ENCODE measurements around the gene TMEM165. TPM values are rescaled to one million over a fixed set of nuclear protein-coding genes. Genes with fewer than 3 reads are reported as not detected.
A peak's percentile ranks its signal among the peaks of the same experiment; 100 is the strongest.

TMEM165 gene
- total and polyA plus RNA-seq, 2 of the 4 experiments (the other 2 are of a cell fraction), result 49.6 to 83.0 TPM

DNA sequence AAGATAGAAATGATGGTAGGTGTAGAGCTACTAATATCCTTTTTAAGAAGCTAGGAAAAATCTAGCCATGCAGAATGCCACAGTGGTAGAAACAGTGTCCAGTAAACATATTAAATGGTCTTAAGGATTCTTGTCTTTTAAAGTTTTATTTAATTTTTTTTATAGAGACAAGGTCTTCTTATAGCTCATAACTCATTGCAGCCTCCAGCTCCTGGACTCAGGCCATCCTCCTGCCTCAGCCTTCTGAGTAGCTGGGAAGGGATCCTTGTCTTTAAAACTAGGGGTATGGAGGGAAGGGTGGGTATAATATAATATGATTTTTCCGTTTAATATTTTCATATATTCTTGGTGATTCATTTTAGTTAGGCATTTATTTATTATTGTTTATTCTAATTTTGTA is 3.8 kb downstream of the TMEM165 start:
- Histone ChIP-seq H3K36me3 (ENCODE audit: control insufficient read depth, insufficient read depth, low read length) (peaks cover 12% of the 10 kb centered on the region), H3K4me3 (ENCODE audit: insufficient read depth, low read depth, low read length) (no peak overlapping the region), H3K23ac (ENCODE audit: low read depth, low read length) (no peak overlapping the region), H2BK5ac (ENCODE audit: low read depth, low read length, poor library complexity, severe bottlenecking) (no peak overlapping the region), H2BK120ac (ENCODE audit: low read depth, low read length) (no peak overlapping the region), H3K27me3 (ENCODE audit: control insufficient read depth, insufficient read depth, low read length) (no peaks in the 10 kb centered on the region), H2AK9ac (replicated peaks; ENCODE audit: low read depth, low read length, poor library complexity) (no peak overlapping the region), H3K14ac (replicated peaks; ENCODE audit: low read depth, low read length) (no peak overlapping the region), H3K4ac (ENCODE audit: low read depth, low read length) (no peak overlapping the region), H4K8ac (ENCODE audit: low read depth in 2 of 2, low read length in 2 of 2) (no peak overlapping the region), H4K20me1 (ENCODE audit: insufficient read depth, low read length) (peaks cover 68% of the 10 kb centered on the region), H3K9me1 (ENCODE audit: insufficient read depth, low read length) (peaks cover 3% of the 10 kb centered on the region; the same call in 1 of the 2 replicates), H4K5ac (ENCODE audit: low read depth, low read length) (no peak overlapping the region), H4K91ac (ENCODE audit: insufficient read depth, low read depth, low read length) (no peak overlapping the region), H3K9me3 (ENCODE audit: control insufficient read depth, insufficient read depth, low read length) (no peaks in the 10 kb centered on the region), H2BK20ac (ENCODE audit: low read depth, low read length) (no peak overlapping the region), H2AFZ (replicated peaks; ENCODE audit: low read length, poor library complexity) (no peak overlapping the region), H3K18ac (ENCODE audit: low read depth, low read length) (no peak overlapping the region), H2AK5ac (ENCODE audit: low read depth, low read length) (no peak overlapping the region), H3K4me1 (ENCODE audit: control insufficient read depth, insufficient read depth, low read length) (peaks cover 2% of the 10 kb centered on the region), H3K9ac (ENCODE audit: low read depth, low read length) (no peak overlapping the region), H3K27ac (ENCODE audit: insufficient read depth, low read length) (no peak overlapping the region), H3K56ac (ENCODE audit: extremely low read depth, insufficient read depth, low read length) (no peak overlapping the region), H2BK15ac (ENCODE audit: low read depth, low read length) (no peak overlapping the region), H3K79me1 (ENCODE audit: low read depth in 1 of 2, low read length in 2 of 2) (peaks cover 2 to 18% of the 10 kb centered on the region in 2 experiments; a peak in 2 of 4 replicates), H3K4me2 (ENCODE audit: low read depth, low read length) (peak overlapping the region; percentile 44; the same call in 1 of the 2 replicates)
- in situ Hi-C loops (cut with MboI; ENCODE audit: low sequenced_read_pairs), result no loop called here
- TF ChIP-seq BHLHE40 (IDR thresholded peaks at IDR 0.05; ENCODE audit: low read depth, low read length), result no peak
- TF ChIP-seq CEBPB (IDR thresholded peaks at IDR 0.05; ENCODE audit: low read depth, low read length), result no peak
- TF ChIP-seq CHD1 (IDR thresholded peaks at IDR 0.05; ENCODE audit: low read depth, low read length), result no peak
- TF ChIP-seq, protein P1, sequence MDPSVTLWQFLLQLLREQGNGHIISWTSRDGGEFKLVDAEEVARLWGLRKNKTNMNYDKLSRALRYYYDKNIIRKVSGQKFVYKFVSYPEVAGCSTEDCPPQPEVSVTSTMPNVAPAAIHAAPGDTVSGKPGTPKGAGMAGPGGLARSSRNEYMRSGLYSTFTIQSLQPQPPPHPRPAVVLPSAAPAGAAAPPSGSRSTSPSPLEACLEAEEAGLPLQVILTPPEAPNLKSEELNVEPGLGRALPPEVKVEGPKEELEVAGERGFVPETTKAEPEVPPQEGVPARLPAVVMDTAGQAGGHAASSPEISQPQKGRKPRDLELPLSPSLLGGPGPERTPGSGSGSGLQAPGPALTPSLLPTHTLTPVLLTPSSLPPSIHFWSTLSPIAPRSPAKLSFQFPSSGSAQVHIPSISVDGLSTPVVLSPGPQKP (IDR thresholded peaks at IDR 0.05; ENCODE audit: borderline replicate concordance, low read depth, low read length), result no peak
- no peak for TF ChIP-seq MAFK (IDR thresholded peaks at IDR 0.05; ENCODE audit: low read depth, low read length)
- no peak for TF ChIP-seq MAZ (IDR thresholded peaks at IDR 0.05; ENCODE audit: borderline replicate concordance, low read depth, low read length)
- TF ChIP-seq SMC3 (IDR thresholded peaks at IDR 0.05; ENCODE audit: low read depth, low read length), result no peak
- no peak for TF ChIP-seq RCOR1 (IDR thresholded peaks at IDR 0.05; ENCODE audit: insufficient replicate concordance, low read length)
- no peak for TF ChIP-seq FOS (IDR thresholded peaks at IDR 0.05; ENCODE audit: low read depth, low read length)
- TF ChIP-seq NFE2L2 (IDR thresholded peaks at IDR 0.05; ENCODE audit: low read depth, low read length), result no peak
- no peak for TF ChIP-seq POLR2A (IDR thresholded peaks at IDR 0.05; ENCODE audit: low read depth, low read length)
- no peak for TF ChIP-seq CTCF (conservative IDR thresholded peaks at IDR 0.05; ENCODE audit: low read depth, low read length)
- TF ChIP-seq RAD21 (IDR thresholded peaks at IDR 0.05; ENCODE audit: low read length), result no peak
- TF ChIP-seq USF2 (IDR thresholded peaks at IDR 0.05; ENCODE audit: low read depth, low read length), result no peak
- TF ChIP-seq MXI1 (IDR thresholded peaks at IDR 0.05; ENCODE audit: borderline replicate concordance, low read depth, low read length), result no peak
- no peak for TF ChIP-seq RFX5 (IDR thresholded peaks at IDR 0.05; ENCODE audit: low read depth, low read length)
- no TSS peak for BruUV-seq (replicated peaks)
- dilution Hi-C loops (cut with HindIII; ENCODE audit: low sequenced_read_pairs, unreplicated experiment), result no loop called here
- no peak for DNase-seq
- no peak for ATAC-seq (ENCODE audit: low read depth)
- intact Hi-C loops (cut with micrococcal nuclease), result no loop called here
- ChIA-PET CTCF (interaction anchor here (0.5 kb wide), 1 partner anchor 10 kb away, joined by 4 read pairs; no protein-coding TSS in a partner anchor), POLR2A (ENCODE audit: unreplicated experiment) (interaction anchor here (0.6 kb wide), 1 partner anchor 11 kb away, joined by 3 read pairs; no protein-coding TSS in a partner anchor)
- WGBS, 2 experiments (ENCODE audit: extremely low coverage in 2 of 2, insufficient read length in 1 of 2), result no CpG with 5 or more reads among the region's 1 CpG
